ES-I3 (cell line): ENCODE data around the gene PIGH.
A peak's percentile ranks its signal among the peaks of the same experiment; 100 is the strongest.

Experiments
- H3K36me3 ChIP-seq: 2 replicates; pipeline ENCODE4 v1.6.1; 2013; ENCODE audit warnings: mild to moderate bottlenecking, low read length, control low read depth, moderate library complexity; ENCODE audit not compliant: insufficient read depth
- H3K4me1 ChIP-seq: 2 replicates; pipeline ENCODE4 v1.6.1; 2013; ENCODE audit warnings: mild to moderate bottlenecking, control low read depth, low read length; ENCODE audit not compliant: insufficient read depth
- H3K9ac ChIP-seq: 2 replicates; pipeline ENCODE4 v1.6.1; 2013; ENCODE audit warnings: low read depth, mild to moderate bottlenecking, low read length, moderate library complexity
- H3K9me3 ChIP-seq: 2 replicates; pipeline ENCODE4 v1.6.1; 2013; ENCODE audit warnings: mild to moderate bottlenecking, low read length, moderate library complexity; ENCODE audit not compliant: control insufficient read depth, insufficient read depth

PIGH gene, protein sequence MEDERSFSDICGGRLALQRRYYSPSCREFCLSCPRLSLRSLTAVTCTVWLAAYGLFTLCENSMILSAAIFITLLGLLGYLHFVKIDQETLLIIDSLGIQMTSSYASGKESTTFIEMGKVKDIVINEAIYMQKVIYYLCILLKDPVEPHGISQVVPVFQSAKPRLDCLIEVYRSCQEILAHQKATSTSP

DNA sequence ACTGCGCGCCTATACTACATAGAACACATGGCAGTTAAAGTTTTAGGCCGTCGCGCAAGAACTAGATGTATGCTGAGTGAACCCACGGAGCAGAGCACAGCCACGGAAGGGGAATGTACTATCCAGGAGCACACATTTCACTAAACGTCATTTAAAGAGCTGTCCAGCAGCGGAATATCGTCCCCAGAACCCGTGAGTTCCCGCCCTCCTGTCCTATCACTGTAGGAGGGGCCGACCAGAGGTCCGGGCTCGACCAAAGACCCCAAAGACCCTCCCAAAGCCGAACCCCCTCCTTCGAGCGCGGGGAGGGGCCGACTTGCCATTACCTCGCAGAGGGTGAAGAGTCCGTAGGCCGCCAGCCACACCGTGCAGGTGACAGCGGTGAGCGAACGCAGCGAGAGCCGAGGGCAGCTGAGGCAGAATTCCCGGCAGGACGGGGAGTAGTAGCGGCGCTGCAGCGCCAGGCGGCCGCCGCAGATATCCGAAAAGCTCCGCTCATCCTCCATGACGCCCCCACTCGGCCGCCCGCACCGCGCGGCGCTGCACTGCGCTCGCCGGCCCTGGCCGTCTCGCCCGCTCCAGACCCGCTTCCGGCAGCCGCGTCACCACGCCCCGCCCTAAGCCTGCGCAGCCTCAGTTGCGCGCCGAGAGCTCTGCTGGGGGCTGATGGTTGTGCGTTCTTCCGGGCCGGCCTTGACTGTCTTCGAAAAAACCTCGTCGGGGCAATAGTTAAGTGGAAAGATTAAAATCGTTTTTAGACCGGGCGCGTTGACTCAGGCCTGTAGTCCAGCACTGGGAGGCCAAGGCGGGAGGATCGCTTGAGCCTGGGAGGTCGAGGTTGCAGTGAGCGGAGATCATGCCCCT, at the start of gene PIGH:
Gene PIGH, minus strand, starts transcription at position 571 of the 864 bp plus-strand sequence. Its CDS starts 65 bp downstream, at position 506.
- no peaks in the 10 kb centered on the region for H3K4me1 ChIP-seq
- H3K9ac ChIP-seq = peak within 1 kb of the TSS; percentile 89
- no peaks in the 10 kb centered on the region for H3K9me3 ChIP-seq
- no peaks in the 10 kb centered on the region for H3K36me3 ChIP-seq

DNA sequence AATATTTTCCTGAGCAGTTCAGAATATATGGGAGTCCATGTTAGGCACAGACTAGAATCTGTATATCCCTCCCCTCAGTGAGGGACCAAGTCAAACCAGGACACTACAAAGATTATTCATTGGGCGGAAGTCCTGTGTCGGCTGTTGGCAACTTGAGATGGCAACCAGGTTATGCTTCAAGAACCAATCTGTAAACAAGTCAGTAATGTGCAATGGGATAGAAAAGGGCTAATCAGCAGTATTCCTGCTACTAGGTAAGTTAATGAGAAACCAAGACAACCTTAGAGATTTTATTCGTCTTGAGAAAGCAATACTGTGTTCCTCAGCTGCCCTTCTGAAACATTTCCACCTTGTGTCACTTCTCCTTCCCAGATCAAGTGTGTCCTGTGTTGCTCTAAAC, 46.1 kb upstream of the PIGH start:
- Histone ChIP-seq H3K4me1 (no peaks in the 10 kb centered on the region), H3K9ac (no peak overlapping the region), H3K9me3 (no peaks in the 10 kb centered on the region), H3K36me3 (peaks cover 28% of the 10 kb centered on the region; the same call in 1 of the 2 replicates)

DNA sequence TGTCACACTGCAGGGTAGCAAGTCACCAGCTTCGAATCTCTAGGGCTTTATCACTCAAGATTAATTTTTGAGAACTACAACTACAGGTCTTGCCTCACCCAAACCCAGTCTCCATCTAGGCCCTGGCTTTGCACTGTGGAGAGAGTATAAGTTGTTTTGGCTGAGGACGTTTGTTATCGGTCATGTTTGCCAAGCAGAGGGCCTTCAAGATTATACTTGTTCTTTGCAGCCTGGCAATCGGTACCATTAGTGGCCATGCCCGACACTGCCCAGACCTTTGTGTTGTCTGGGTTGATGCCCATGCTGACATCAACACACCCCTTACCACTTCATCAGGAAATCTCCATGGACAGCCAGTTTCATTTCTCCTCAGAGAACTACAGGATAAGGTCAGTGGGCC, 45.3 kb upstream of the PIGH start:
- no peak overlapping the region for H3K9ac ChIP-seq
- peaks cover 24% of the 10 kb centered on the region; the same call in 1 of the 2 replicates for H3K36me3 ChIP-seq
- no peaks in the 10 kb centered on the region for H3K4me1 ChIP-seq
- no peaks in the 10 kb centered on the region for H3K9me3 ChIP-seq

DNA sequence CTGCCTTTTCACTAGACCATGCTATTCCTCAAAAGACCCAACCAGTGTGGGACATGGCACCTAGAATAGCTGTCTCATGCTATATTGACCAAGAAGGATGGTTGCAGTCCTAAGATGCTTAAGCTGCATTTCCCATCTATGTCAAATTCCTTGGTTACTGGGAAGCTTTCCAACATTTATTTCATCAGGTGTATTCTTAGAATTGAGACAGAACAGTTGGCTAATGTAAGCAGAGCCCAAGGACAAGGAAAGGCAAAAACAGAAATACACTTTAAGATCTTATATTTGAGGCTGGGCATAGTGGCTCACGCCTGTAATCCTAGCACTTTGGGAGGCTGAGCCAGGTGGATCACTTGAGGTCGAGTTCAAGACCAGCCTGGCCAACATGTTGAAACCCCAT, 44.4 kb upstream of the PIGH start:
- no peaks in the 10 kb centered on the region for H3K9me3 ChIP-seq
- H3K9ac ChIP-seq = no peak overlapping the region
- no peaks in the 10 kb centered on the region for H3K4me1 ChIP-seq
- peaks cover 16% of the 10 kb centered on the region; the same call in 1 of the 2 replicates for H3K36me3 ChIP-seq

DNA sequence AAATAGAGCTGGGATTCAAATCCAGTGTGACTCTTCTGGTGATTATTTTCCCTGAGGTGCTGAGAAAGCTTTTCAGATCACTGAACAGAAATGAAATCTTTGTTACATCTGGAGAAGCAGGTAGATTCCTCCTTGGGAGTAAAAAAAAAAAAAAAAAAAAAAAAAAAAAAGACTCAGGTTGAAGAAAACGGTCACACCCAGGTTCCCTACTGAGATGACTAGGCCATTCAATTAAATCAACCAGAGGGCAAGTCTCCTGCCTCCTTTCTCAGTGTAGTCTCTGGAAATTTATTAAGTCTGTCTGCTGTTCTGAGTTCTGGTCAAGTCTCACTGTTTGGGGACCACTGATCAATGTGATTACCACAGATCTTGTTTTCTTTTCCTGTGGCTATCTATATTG, 43.6 kb upstream of the PIGH start:
- no peaks in the 10 kb centered on the region for H3K4me1 ChIP-seq
- H3K9me3 ChIP-seq = no peaks in the 10 kb centered on the region
- no peak overlapping the region for H3K9ac ChIP-seq
- peaks cover 14% of the 10 kb centered on the region; the same call in 1 of the 2 replicates for H3K36me3 ChIP-seq

DNA sequence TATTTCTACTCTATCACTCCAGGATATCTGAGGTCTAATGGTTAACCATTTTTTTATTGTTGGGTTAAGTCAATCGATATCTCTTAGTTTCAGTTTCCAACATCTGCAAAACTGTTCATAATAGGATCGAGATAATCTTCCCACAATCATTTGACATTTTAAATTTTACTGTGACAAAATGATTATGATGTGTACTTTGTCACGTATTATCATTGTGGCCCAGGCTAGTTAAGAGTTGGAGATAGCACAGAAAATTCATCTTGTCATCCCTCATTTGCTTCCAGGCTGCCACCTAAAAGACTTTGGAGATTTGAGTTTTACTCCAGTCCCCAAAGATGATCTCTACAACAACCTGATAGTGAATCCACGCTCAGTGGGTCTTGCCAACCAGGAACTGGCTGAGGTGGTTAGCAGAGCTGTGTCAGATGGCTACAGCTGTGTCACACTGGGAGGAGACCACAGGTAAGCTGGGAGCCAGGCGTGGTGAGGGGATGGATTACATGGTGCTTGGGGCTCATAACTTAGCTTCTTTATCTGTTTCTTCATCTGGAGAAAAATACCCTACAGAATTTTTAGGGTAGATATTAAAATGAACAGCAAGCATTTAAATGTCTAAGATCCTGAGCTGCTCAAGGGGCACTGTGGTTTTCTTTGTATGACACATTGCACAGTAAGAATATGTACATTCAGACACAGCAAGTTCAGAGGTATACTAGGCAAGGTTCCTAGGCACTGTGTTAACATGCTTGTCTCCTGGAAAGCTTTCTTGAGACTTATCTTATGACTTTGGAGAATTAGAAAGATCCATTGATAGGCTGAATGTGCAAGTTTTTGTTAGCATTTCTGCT, 42.1 kb upstream of the PIGH start:
- Histone ChIP-seq H3K36me3 (peaks cover 5% of the 10 kb centered on the region; the same call in 1 of the 2 replicates), H3K9ac (no peak overlapping the region), H3K9me3 (no peaks in the 10 kb centered on the region), H3K4me1 (no peaks in the 10 kb centered on the region)

DNA sequence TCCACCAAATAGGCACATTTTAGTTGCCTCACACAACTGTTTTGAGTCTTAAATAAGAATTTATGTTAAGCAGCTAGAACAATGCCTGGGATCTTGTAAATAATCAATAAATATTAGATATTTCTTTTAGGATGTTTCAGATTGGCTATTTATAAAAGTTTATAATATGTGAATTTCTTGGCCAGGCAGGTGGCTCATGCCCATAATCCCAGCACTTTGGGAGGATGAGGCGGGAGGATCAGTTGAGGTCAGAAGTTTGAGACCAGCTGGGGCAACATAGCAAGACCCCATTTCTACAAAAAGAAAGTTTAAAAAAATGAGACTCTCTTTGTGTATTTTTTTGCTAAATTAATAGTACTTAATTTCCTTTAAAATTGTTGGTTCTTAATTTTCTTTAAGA, 41.4 kb upstream of the PIGH start:
- no peaks in the 10 kb centered on the region for H3K9me3 ChIP-seq
- no peak overlapping the region for H3K9ac ChIP-seq
- H3K36me3 ChIP-seq = peaks cover 4% of the 10 kb centered on the region; the same call in 1 of the 2 replicates
- H3K4me1 ChIP-seq = no peaks in the 10 kb centered on the region

DNA sequence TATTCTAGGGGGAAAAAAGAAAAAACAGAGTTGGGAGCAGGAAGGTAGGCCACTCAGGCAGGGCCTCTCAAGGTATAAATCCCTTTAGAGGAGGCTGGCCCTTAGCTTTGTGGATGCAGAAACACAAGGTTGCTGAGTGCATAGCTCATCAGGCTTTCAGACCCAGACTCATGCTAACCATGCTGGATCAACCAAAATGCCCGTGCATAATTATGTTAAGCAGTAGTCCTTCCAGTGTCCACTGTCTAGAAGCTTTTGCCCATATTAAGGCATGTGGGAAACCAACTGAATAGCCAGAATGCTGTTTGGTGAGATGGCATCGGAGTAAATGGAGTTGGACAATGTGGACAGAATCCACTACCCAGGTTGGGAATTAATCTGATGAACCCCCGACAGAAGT, 38.6 kb upstream of the PIGH start:
- no peaks in the 10 kb centered on the region for H3K4me1 ChIP-seq
- H3K9ac ChIP-seq = no peak overlapping the region
- no peaks in the 10 kb centered on the region for H3K9me3 ChIP-seq
- no peaks in the 10 kb centered on the region for H3K36me3 ChIP-seq

DNA sequence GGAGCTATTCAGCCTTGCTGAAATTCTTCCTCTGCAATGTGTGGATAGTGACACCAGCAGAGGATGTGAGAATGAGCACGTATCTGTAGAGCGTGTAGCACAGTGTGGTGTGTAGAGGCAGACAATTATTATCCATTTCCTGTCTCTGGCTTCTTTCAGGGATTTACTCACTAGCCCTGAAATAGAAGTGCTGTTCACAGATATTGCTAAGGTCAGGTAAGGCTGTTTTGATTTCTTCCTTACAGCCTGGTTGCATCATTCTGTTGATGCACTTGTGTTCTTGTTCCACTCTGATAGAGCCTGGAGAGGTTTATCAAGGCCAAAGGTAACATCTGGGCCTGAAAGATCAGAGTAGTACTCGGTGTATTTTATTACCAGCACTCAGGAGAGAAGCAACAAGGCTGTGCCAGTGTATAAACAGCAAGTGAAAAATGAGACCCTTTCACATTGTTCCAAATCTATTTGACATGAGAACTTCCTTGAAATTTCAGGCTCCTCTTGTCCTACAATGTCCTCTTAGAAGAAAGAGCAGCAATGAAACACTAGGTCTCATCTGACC, 36.4 kb upstream of the PIGH start:
- Histone ChIP-seq H3K4me1 (no peaks in the 10 kb centered on the region), H3K36me3 (no peaks in the 10 kb centered on the region), H3K9ac (no peak overlapping the region)

DNA sequence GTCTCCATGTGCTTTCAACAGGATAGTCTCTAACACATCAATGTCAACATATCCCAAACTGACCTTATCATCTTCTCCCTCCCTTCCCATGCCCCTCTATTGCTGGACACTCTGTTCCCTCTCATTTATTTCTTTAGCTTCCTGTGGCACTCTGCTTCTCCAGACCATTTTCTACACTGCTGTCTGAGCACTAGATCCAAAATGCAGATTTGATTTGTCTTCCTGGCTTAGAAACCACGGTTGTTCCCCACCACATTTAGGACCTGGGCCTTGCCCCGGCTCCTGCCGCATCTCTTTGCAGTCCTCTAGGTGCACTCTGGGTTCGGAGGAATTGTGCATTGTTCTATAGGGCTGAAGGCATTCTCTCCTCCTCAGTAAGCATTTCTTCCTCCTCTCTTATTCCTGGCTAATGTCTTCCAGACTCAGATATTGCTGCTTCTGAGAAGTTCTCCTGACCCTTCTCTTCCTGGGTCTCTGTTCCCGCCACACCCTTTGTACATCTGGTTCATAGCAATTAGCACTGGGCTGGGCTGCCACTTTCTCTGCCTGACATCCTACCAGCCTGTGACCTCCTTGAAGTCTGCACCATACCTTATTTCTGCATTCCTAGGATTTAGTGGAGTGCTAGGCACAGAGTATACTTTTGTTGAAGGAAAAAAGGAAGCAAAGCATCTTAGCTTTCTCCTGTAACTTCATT, 33.5 kb upstream of the PIGH start:
- Histone ChIP-seq H3K9me3 (no peaks in the 10 kb centered on the region), H3K4me1 (no peaks in the 10 kb centered on the region), H3K36me3 (no peaks in the 10 kb centered on the region), H3K9ac (no peak overlapping the region)

More for the DNA sequence above, 36.4 kb upstream of the PIGH start:
- no peaks in the 10 kb centered on the region for H3K9me3 ChIP-seq

DNA sequence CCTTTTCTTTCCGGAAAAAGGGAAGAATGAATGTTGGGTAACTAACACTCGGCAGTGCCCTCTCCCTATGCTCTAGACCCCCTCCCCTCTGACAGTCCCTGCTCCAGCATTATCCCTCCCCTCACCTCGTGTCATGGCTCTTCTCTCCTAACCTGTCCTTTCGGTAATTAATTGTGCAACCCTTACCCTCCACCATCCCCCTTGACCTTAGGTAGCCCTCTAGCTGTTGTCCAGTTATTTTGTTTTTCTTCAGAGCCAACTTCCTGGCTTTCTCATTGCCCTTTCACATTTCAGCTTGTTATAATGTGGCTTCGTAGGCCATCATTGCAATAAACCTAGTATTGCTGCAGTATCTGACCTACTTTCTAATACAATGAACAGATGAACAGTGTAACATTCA, 30.9 kb upstream of the PIGH start:
- H3K4me1 ChIP-seq = no peaks in the 10 kb centered on the region
- no peaks in the 10 kb centered on the region for H3K9me3 ChIP-seq
- no peak overlapping the region for H3K9ac ChIP-seq

DNA sequence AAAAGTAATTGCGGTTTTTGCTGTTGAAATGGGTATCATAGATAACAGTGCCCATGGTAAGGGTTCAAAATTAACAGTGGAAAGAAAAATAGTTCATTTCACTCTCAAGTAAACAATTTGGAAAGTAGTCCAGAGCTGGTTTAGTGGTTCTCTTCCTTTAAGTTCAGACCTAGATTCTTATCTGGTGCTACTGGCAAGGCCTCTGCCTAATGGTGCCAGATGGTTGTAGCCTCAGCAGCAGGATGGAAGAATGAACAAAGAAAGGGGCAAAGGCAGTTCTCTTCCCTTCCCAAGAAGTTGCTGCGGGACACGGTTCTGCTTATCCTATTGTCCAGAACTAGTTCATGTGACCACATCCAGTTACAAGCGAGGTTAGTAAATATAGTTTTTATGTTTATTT, 30.1 kb upstream of the PIGH start:
- Histone ChIP-seq H3K4me1 (no peaks in the 10 kb centered on the region), H3K9ac (no peak overlapping the region), H3K36me3 (no peaks in the 10 kb centered on the region; the same call in 1 of the 2 replicates), H3K9me3 (no peaks in the 10 kb centered on the region)

More for the DNA sequence above, 30.9 kb upstream of the PIGH start:
- H3K36me3 ChIP-seq = no peaks in the 10 kb centered on the region; the same call in 1 of the 2 replicates

DNA sequence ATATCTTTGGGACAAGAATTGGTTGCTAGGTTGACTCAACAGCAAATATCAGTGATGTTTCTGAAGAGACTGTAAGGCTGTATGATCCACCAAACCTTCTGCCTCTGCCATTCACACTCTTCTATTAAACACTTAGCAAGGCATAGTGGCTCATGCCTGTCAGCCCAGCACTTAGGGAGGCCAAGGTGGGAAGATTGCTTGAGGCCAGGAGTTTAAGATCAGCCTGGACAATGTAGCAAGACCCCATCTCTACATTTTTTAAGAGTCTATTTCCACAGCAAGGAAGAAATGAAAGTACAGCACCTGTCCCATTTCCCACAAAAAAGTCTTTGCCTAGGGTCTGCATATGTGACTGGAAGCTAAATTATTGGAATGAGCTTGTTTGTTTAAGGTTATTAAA, 27.5 kb upstream of the PIGH start:
- H3K9me3 ChIP-seq = peaks cover 2% of the 10 kb centered on the region; the same call in 1 of the 2 replicates
- no peak overlapping the region for H3K9ac ChIP-seq
- no peaks in the 10 kb centered on the region; the same call in 1 of the 2 replicates for H3K36me3 ChIP-seq
- H3K4me1 ChIP-seq = peaks cover 7% of the 10 kb centered on the region
